NCI-H82 treated with DMSO at 0.1 percent for 48 hours (cell line): ENCODE data around the gene RNASE11.
"Not testable (repeated sequence)": the region's sequence is repeated elsewhere in the genome, so short reads cannot be mapped to it uniquely, and the experiment has no call there.

Source experiments
- DNase-seq: peaks from one replicate; lab custom pipeline; 2025; ENCODE audit not compliant: unreplicated experiment; lab: John Stamatoyannopoulos, UW

The RNASE11 gene

GRCh38 chr14:20583142-20583541, 4.7 kb downstream of the RNASE11 start:
- DNase-seq: no peak

- DNase-seq: no peak
These were observed 7.6 kb downstream of the RNASE11 start for GRCh38 chr14:20580242-20580641.

GRCh38 chr14:20578784-20579502, 8.9 kb downstream of the RNASE11 start:
- no peak for DNase-seq

GRCh38 chr14:20578325-20578724, 9.5 kb downstream of the RNASE11 start:
- no peak for DNase-seq

- not testable (repeated sequence) for DNase-seq
These were observed 15.3 kb downstream of the RNASE11 start for GRCh38 chr14:20572382-20572990.

- not testable (repeated sequence) for DNase-seq
These were observed 17.1 kb downstream of the RNASE11 start for GRCh38 chr14:20570720-20571119.

- DNase-seq: not testable (repeated sequence)
These were observed 17.9 kb downstream of the RNASE11 start for GRCh38 chr14:20569865-20570264.

GRCh38 chr14:20569066-20569465, 18.7 kb downstream of the RNASE11 start:
- no peak for DNase-seq

GRCh38 chr14:20568393-20568792, 19.4 kb downstream of the RNASE11 start:
- no peak for DNase-seq

GRCh38 chr14:20567199-20567598, 20.6 kb downstream of the RNASE11 start:
- not testable (repeated sequence) for DNase-seq

GRCh38 chr14:20564501-20564997, 23.3 kb downstream of the RNASE11 start:
- no peak for DNase-seq

GRCh38 chr14:20563971-20564370, 23.8 kb downstream of the RNASE11 start:
- DNase-seq: no peak

GRCh38 chr14:20560961-20561360, 26.8 kb downstream of the RNASE11 start, which contains the start of gene RNASE9:
Gene RNASE9 (minus strand): TSS chr14:20561047.
- no peak for DNase-seq

GRCh38 chr14:20559461-20559904, 28.3 kb downstream of the RNASE11 start:
- no peak for DNase-seq

GRCh38 chr14:20557212-20557542, 30.6 kb downstream of the RNASE11 start:
- no peak for DNase-seq

GRCh38 chr14:20556500-20557211, 31.1 kb downstream of the RNASE11 start:
- no peak for DNase-seq

- DNase-seq: no peak
These were observed 32.0 kb downstream of the RNASE11 start for GRCh38 chr14:20555845-20556244.

GRCh38 chr14:20553024-20553423, 34.8 kb downstream of the RNASE11 start:
- DNase-seq: no peak

GRCh38 chr14:20551606-20552005, 36.2 kb downstream of the RNASE11 start:
- no peak for DNase-seq

GRCh38 chr14:20550926-20551325, 36.9 kb downstream of the RNASE11 start:
- DNase-seq: no peak

- no peak for DNase-seq
These were observed 39.2 kb downstream of the RNASE11 start for GRCh38 chr14:20548414-20549158.
